Hepatocyte (in vitro differentiated cells): ENCODE data around the gene ADAMTSL1. TPM values are rescaled to one million over a fixed set of nuclear protein-coding genes. Genes with fewer than 3 reads are reported as not detected.

ENCODE experiments used
- DNase-seq: peaks from one replicate; pipeline ENCODE4 v3.0.0-alpha.2; 2016; ENCODE audit warnings: low spot score
- H2AFZ ChIP-seq: fragments of 200-600 bp; sonication (generic); 2 replicates; pipeline ENCODE4 v1.6.0; 2016; ENCODE audit warnings: antibody characterized with exemption, mild to moderate bottlenecking
- H3K27ac ChIP-seq: fragments of 200-600 bp; sonication (generic); 2 replicates; pipeline ENCODE4 v1.5.1; 2016; ENCODE audit warnings: mild to moderate bottlenecking
- H3K27me3 ChIP-seq: fragments of 200-600 bp; sonication (generic); 2 replicates; pipeline ENCODE4 v1.6.1; 2016
- H3K36me3 ChIP-seq: fragments of 200-600 bp; sonication (generic); replicated peaks from 2 replicates; pipeline ENCODE4 v1.5.1; 2016; ENCODE audit warnings: low read depth; ENCODE audit not compliant: insufficient read depth
- H3K4me1 ChIP-seq: fragments of 200-600 bp; sonication (generic); 2 replicates; pipeline ENCODE4 v1.5.1; 2016; ENCODE audit warnings: mild to moderate bottlenecking, moderate library complexity; ENCODE audit not compliant: insufficient read depth
- H3K4me2 ChIP-seq: fragments of 200-600 bp; sonication (generic); 2 replicates; pipeline ENCODE4 v1.6.0; 2016
- H3K4me3 ChIP-seq: fragments of 200-600 bp; sonication (generic); 2 replicates; pipeline ENCODE4 v1.5.1; 2016; ENCODE audit warnings: mild to moderate bottlenecking
- H3K79me2 ChIP-seq: fragments of 200-600 bp; sonication (generic); 2 replicates; pipeline ENCODE4 v1.6.0; 2017; ENCODE audit warnings: mild to moderate bottlenecking
- H3K9me2 ChIP-seq: fragments of 200-600 bp; sonication (generic); replicated peaks from 2 replicates; pipeline ENCODE4 v1.6.0; 2017; ENCODE audit warnings: mild to moderate bottlenecking; ENCODE audit not compliant: insufficient read depth
- H3K9me3 ChIP-seq: fragments of 200-600 bp; sonication (generic); 2 replicates; pipeline ENCODE4 v1.5.1; 2016; ENCODE audit warnings: low read depth, mild to moderate bottlenecking
- H4K20me1 ChIP-seq: fragments of 200-600 bp; sonication (generic); 2 replicates; pipeline ENCODE4 v1.6.0; 2016; ENCODE audit warnings: mild to moderate bottlenecking; ENCODE audit not compliant: insufficient read depth, poor library complexity, severe bottlenecking
- CTCF ChIP-seq: fragments of 200-600 bp; sonication (generic); IDR thresholded peaks from 2 replicates; pipeline ENCODE4 v1.5.1; 2016; ENCODE audit warnings: antibody characterized with exemption, mild to moderate bottlenecking; ENCODE audit not compliant: poor library complexity
- EZH2 ChIP-seq: fragments of 200-600 bp; sonication (generic); IDR thresholded peaks from 2 replicates; pipeline ENCODE4 v1.6.1; 2016; ENCODE audit warnings: antibody characterized with exemption, mild to moderate bottlenecking, borderline replicate concordance
- EZH2phosphoT487 ChIP-seq: fragments of 200-600 bp; sonication (generic); IDR thresholded peaks from one replicate; pipeline ENCODE4 v1.6.1; 2018; ENCODE audit warnings: antibody characterized with exemption, mild to moderate bottlenecking, low read depth, moderate library complexity; ENCODE audit not compliant: unreplicated experiment, severe bottlenecking
- WGBS: methylation state at CpG from one replicate; pipeline ENCODE4 v1.1.6; 2016; ENCODE audit warnings: low lambda C conversion rate; ENCODE audit errors: missing lambda C conversion rate; 5-methylcytosine and 5-hydroxymethylcytosine counted together
- polyA plus RNA-seq: library from polyadenylated mRNA; unstranded; fragments of >200 nt; fragmentation: Nextera tagmentation; extraction: Ambion mirVana; gene quantifications from 2 replicates; pipeline ENCODE4 v1.2.1, GENCODE V29; 2016
- total RNA-seq: library from RNA; depleted of rRNA; stranded (reverse); fragments of >200 nt; gene quantifications from 2 replicates; pipeline ENCODE4 v1.2.3, GENCODE V29; 2014

Gene ADAMTSL1
- total and polyA plus RNA-seq, 2 experiments from 2014 or later = 7.2 to 24.0 TPM

GRCh38 chr9:18730241-18730640 is 256.3 kb downstream of the ADAMTSL1 start:
- Histone ChIP-seq H3K27ac (no peak overlapping the region), H3K36me3 (no peaks in the 10 kb centered on the region), H3K9me2 (no peaks in the 10 kb centered on the region), H3K4me1 (peaks cover 5% of the 10 kb centered on the region), H4K20me1 (no peaks in the 10 kb centered on the region), H3K27me3 (no peaks in the 10 kb centered on the region), H3K9me3 (no peaks in the 10 kb centered on the region), H2AFZ (no peak overlapping the region), H3K4me2 (no peak overlapping the region), H3K79me2 (no peaks in the 10 kb centered on the region), H3K4me3 (no peak overlapping the region)
- no peak for DNase-seq
- TF ChIP-seq EZH2 = no peak
- TF ChIP-seq EZH2phosphoT487 = no peak
- TF ChIP-seq CTCF = no peak
- 98% methylated on average over 3 of the region's 3 CpGs for WGBS

- Histone ChIP-seq H4K20me1 (no peaks in the 10 kb centered on the region), H3K4me2 (no peak overlapping the region), H3K9me2 (no peaks in the 10 kb centered on the region), H3K36me3 (no peaks in the 10 kb centered on the region), H3K9me3 (no peaks in the 10 kb centered on the region), H3K79me2 (no peaks in the 10 kb centered on the region), H3K27ac (no peak overlapping the region), H3K4me3 (no peak overlapping the region), H2AFZ (no peak overlapping the region), H3K4me1 (no peaks in the 10 kb centered on the region), H3K27me3 (no peaks in the 10 kb centered on the region)
- DNase-seq = no peak
- no peak for TF ChIP-seq EZH2phosphoT487
- TF ChIP-seq CTCF = no peak
- TF ChIP-seq EZH2 = no peak
These were observed 265.2 kb downstream of the ADAMTSL1 start for GRCh38 chr9:18739127-18739526.

- no peaks in the 10 kb centered on the region for H3K4me1 ChIP-seq
- no peaks in the 10 kb centered on the region for H3K79me2 ChIP-seq
- no peak overlapping the region for H3K27ac ChIP-seq
- 63% methylated on average over 5 of the region's 5 CpGs for WGBS
- H3K4me3 ChIP-seq = no peak overlapping the region
- H3K4me2 ChIP-seq = no peak overlapping the region
- H2AFZ ChIP-seq = no peak overlapping the region
- no peak for DNase-seq
- H4K20me1 ChIP-seq = no peaks in the 10 kb centered on the region
- TF ChIP-seq EZH2phosphoT487 (no peak), EZH2 (no peak), CTCF (no peak)
- H3K36me3 ChIP-seq = no peaks in the 10 kb centered on the region
- H3K9me3 ChIP-seq = no peaks in the 10 kb centered on the region
- H3K9me2 ChIP-seq = no peaks in the 10 kb centered on the region
- H3K27me3 ChIP-seq = no peaks in the 10 kb centered on the region
These were observed 265.8 kb downstream of the ADAMTSL1 start for GRCh38 chr9:18739641-18740318.
